GM21717 (cell line): ENCODE results near the gene SHISA3.
A peak's percentile ranks its signal among the peaks of the same experiment; 100 is the strongest.

Experiments used
- ATAC-seq: cut with Tn5 transposase; IDR thresholded peaks from one replicate; pipeline ENCODE4 v1.9.1; 2021; ENCODE audit warnings: mild to moderate bottlenecking, moderate library complexity; ENCODE audit not compliant: unreplicated experiment

SHISA3 gene

DNA sequence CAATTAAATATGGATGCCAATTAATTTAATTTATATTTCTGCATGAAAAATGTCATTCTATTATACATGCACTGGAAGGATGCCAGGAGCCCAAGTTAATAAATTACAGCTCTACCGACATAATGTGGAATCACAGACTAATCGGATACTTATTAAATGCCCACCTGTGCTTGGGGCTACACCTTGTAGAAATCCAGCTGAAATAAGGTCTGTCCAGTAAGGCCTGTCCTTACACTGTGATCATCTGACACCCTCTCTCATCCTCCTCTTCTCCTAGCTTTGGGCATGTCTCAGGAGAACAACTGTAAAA lies 6.0 kb upstream of the SHISA3 start:
- ATAC-seq: no peak

DNA sequence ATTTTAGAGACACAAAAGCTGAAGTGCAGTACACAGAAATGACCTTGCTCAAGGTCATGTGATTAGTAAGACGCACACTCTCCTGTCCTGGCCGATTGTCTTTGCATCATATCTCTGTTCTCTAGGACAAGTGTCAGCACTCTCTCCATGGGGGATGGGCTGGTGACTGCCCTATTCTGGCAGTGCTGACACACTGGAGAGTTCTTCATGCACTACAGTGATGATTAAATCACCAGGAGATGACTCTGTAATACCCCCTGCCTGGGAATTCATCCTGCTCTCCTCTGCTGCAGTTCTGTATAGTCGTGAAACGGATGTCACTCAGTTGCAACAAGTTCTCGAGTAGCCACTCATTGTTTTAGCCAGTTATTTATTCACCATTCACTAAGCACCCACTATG lies 5.3 kb upstream of the SHISA3 start:
- no peak for ATAC-seq

DNA sequence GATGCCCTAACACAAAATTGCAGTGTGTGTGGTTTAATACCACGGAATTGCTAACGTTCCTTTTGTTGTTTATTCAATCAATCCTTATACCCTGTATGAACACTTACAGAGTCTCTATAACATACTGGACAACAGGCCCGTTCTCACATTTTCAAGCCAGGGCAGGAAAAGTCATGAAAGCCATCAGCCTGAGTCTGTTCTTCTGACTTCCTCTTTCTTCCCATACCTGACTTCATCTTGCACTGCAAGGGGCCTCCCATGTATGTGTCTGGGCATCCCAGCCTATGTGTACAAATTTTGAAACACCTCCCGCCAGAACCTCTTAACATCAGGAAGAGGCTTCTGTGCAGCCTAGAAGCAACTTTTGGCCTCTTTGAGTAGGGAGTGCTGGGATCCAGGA lies 4.9 kb upstream of the SHISA3 start:
- no peak for ATAC-seq

DNA sequence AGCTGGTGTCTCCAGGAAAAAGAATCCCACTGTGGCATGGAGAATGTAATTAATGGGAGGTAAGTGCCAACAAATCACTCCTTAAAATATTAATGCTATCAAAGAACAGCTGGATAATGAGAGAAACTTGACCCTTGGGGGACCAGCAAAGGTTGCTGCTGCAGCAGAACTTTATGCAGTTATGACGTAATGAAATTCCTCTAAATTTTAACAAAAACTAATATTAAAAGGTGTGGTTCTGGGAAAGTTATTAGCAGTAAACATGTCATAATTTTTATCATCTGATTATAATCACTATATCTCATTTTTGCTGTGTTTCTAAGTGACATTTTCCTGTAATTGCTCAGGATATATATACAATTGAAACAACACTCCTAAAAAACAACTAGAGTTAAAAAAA lies 1.7 kb upstream of the SHISA3 start:
- no peak for ATAC-seq

DNA sequence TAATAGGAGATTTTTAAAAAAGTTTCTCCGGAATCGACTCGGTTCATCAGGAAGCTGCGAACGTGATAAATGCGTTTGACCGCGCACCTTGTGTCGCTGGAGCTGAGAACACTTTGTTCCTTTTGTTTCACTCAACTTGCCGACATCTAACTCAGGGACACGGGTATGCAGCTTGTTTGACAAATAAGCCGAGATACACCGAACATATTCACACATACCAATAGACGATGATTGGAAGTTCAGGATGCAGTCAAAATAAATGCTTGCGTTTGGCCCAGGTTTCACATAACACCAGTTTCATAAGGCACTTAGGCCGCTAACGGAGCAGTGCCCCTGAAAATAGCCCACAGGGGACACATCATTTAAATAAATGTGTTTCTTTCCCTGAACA lies 932 bp upstream of the SHISA3 start:
- ATAC-seq: no peak

DNA sequence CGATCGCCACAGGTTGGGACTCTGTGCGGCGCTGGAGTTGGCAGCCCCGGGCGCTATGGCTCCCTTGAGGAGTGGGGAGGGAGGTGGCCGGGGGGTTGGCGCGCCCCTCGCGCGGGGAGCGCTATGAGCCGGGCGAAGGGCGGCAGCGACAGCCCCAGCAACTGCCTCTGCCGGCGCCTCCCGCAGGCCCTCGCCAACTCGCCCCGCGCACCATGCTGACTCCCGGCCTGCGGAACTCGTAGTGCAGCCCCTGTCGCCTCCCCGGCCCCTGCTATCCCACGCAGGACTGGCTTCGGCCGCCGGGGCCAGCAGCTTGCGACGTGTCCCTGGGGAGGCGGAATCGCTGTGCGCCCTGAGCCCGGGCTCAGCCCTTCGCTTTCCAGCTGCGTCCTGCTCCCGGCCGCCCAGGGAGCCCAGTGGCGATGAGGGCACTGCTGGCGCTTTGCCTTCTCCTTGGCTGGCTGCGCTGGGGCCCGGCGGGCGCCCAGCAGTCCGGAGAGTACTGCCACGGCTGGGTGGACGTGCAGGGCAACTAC lies 415 bp downstream of the SHISA3 start:
- ATAC-seq: peak; percentile 45

DNA sequence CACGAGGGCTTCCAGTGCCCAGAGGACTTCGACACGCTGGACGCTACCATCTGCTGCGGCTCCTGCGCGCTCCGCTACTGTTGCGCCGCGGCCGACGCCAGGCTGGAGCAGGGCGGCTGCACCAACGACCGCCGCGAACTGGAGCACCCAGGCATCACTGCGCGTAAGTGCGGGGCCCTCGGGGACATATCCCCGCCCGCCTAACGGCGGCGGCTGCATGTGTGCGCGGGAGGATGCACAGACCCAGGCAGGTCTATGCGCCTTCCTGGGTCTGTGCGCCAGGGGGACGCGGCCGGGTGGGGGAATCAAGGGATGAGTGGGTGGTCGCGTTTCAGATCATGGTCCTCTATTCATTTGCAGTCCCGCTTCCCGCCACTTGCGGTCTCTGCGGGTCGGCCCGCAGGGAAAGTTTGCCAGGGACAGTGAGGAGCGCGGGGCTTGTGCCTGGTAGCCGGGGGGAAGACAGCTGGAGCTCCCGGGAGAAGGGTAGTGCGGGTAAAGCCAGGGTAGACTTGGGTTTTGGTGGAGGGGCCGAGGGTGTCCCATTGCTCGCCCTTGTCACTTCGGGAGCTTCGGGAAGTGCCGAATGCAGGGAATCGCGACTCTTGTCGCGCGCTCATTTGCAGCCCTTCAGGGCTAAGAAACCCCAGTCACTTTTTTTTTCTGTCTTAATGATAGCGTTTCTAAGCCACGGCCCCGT lies 1.0 kb downstream of the SHISA3 start:
- ATAC-seq: peak; percentile 28

DNA sequence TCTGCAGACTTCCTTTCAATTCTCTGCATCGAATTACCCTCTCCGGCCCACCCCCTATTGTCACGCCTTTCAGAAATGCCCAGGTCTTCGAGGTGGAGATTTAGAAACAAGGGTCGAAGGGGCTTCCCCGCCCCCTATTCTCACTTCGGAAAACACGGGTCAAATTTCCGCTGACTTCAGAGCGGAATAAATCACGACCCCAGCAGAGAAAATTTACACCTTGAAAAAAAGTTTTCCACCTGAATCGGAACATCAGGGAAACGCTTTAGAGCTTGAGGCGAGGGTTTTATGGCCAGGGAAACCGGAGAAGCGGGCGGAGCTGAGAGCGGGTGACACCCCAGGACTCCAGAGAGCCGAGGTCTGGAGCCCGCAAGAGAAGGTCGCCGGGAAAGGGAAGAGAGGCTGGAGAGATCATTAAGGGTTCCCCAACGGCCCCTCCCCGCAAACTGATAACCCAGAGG lies 1.6 kb downstream of the SHISA3 start:
- no peak for ATAC-seq

DNA sequence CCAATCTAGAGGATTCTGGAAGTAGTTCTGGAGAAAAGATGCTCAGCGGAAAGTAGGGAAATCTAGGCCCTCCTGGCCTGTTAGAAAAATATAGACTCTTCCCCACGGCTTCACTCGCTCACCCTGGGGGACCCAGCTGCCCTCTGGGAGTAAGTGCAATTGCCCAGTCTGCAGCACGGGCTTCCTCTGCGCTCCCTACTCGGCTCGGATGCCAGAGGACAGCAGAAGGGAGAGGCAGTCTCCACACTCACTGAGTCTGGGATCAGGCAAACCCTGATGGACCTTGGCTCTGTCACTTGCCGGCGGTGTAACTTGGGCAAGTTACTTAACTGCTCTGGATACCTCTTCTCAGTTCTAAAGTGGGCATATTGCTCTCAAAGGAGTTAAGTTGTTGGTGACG lies 2.1 kb downstream of the SHISA3 start:
- ATAC-seq: no peak

DNA sequence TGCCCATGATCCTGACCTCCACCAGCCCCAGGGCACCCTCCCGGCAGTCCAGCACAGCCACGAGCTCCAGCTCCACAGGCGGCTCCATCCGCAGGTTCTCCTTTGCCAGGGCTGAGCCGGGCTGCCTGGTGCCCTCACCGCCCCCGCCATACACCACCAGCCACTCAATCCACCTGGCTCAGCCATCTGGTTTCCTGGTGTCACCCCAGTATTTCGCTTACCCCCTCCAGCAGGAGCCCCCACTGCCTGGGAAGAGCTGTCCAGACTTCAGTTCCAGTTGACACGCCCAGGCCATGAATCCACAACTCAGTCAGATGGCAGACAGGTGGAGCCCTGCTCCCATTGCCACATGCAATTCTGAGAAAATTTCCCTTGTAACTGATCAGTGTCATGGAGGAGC lies 3.9 kb downstream of the SHISA3 start:
- ATAC-seq: no peak

DNA sequence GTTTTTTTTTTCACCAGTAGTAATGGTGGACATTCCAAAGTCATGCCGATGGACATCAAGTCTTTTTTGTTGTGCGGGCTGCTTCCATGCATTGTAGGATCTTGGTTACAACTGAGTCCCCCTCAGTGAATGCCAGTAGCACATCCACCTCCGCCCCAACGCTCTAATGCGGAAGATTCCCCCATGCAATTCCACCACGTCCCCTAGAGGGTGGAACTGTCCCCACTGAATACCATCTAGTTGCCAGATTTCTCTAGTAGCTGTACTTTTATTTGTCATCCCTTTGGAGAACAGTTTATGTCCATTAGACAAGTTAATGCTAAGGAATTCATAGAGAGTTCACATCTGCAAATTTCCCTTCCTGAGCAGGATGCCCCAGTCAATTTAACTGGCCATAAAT lies 6.7 kb downstream of the SHISA3 start:
- no peak for ATAC-seq

DNA sequence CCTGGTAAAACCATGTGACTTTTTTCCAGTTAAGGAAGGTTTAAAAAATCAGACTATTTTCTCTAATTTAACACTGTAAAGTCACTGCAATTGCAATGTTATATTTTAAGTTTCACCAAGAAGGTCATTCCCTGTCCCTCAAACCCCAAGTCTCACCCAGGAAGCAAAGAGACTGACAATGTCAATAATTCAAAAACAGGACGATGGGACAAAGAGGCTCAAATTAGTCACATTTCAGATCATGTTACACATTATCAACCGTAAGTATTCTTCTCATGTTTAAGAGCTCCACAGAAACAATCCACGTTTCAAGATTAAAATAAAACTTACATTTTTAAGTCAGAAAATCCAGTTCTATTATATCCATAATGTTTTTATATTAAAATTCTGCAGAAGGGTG lies 13.2 kb downstream of the SHISA3 start:
- no peak for ATAC-seq

DNA sequence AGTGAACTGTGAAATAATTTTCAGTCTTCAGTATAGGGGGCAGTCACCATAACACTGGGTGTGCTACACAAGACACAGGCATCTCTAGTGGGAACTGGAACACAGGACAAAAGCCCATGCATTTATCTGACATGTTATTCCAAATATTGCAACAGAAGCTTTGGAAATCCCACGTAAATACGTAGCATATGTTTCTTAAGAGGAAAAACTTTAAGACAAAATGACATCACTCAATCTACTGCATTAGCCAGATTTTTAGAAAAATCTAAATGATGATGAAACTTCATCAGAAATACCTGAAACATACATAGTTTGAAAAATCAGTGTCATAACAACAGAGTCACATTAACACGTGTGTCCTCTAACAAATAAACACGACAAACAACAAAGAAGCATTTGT lies 14.5 kb downstream of the SHISA3 start:
- no peak for ATAC-seq

DNA sequence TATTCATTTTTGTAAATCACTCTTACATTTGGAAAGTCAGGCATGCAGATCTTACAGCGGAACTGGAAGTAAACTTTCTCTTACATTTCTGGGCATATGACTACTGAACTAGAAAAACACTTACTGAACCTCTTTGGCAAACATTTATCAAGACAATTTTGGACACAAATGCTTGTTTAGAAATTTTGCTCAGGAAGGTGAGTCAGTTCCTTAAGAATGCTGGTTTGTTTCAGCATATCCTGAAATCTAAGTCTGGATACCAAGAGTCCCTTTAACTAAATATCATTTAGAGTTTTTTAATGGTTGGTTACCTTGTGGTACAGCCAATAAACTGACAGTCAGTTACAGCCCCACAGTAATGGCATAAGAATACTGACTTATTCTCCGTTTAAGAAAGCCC lies 15.0 kb downstream of the SHISA3 start:
- no peak for ATAC-seq

DNA sequence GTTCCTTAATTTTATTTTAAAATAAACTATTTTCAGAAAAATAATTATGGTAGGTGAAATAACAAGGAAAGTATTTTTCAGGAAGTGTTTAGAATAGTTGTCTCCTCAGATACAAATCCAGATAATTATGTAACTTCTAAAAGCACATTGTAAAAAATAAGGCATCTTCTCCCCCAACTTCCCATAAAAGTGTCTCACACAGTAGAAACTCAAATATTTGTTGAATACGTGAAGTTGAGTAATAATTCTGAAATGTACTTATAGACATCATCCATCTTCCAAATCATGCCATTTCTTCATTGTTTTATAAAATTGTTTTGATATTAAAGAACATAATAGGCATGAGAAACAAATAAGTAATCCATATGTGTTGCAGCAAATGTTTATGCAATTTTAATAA lies 18.0 kb downstream of the SHISA3 start:
- ATAC-seq: no peak

DNA sequence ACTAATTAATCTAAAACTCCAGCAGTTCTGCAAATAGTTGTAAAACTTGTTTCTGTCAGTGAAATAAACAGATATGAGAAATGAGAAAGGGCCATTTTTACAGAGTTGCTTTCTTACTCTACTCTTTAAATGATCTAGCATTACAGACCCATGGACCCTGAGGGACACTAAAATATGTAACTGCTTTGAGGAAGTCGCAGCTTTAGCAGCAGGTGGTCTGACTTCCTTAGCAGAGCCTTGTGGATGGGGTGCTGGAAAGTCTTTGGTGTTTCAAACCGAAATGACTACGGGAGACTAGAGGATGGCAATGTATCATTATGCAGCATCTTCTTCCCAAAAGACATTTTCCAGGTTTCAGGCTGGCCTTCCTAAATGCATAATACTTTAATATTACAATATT lies 18.7 kb downstream of the SHISA3 start:
- ATAC-seq: no peak

DNA sequence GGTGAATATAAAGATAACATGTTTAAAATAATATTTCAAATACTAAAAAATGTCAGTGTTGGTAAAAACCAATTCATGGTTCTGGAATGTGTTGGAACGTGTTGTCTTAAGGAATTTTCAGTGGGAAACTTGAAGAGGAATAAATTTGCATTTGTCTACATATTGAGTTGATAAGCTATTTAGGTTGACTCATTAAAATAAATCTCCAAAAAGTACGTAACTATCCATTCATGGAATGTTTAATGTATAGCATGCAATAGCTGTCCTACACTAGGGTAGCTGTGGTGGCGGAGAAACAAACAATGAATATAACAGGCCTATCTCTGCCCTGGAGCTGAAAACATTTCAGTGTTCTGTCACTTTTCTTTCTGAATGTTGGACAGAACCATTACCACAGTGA lies 20.3 kb downstream of the SHISA3 start:
- ATAC-seq: no peak

DNA sequence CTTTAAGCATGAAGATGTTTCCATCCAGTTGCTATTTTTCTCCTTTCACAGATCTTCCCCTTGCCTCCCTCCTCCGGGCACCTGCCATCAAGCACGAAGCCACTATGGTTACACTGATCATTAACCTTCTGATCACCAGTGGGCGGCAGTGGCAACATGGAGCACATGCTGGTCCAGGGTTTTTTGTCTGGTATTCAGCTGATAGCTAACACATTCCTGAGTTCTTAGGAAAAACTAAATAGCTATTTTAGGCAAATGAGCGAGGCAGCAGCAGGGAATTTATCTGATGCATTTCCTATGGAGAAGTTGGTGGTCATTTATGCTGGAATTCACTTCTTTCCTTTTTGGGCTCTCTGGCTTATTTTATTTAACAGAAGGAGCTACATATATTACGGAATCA lies 22.9 kb downstream of the SHISA3 start:
- no peak for ATAC-seq

DNA sequence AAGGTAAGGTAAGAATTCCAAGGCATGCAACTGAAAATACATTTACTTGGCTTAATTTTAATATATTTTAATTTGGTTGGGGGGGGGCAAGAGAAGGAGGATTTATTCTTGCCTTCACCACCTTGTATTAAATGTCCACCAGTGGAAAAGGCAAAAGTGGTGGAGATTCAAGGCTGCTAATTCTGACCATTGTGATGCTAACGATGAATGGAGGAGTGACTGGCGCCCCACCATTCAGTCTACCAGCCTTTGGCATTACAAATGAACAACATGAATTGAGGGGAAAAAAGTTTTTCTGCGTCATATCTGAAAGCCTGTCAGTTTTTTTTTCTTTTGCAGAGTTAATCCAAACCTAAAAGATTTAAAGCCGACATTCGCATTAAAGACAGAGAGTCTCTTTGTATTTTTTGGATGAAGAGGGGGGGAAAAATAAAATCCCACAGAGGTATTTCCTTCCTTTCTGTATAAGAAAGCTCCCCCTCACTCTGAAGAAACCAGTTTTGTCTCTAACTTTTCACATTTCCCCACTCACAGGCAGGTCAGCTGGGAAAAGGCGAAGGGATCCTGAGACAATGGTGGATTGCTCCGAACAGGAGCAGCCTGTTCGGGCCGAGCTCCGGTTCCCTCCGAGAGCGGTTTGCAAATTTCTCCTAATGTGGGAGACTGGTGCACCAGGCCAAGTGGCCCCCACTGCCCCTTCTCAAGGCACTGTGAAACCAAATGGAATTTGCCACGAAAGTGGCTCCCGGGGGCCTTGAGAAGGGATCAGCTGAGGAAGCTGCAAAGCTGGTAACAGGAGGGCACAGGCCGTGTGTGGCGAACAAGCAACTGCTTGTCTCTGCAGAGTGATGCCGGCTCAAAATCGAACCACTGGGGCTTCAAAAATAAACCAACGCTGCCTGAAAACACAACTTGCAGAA lies 28.1 kb downstream of the SHISA3 start:
- ATAC-seq: no peak

DNA sequence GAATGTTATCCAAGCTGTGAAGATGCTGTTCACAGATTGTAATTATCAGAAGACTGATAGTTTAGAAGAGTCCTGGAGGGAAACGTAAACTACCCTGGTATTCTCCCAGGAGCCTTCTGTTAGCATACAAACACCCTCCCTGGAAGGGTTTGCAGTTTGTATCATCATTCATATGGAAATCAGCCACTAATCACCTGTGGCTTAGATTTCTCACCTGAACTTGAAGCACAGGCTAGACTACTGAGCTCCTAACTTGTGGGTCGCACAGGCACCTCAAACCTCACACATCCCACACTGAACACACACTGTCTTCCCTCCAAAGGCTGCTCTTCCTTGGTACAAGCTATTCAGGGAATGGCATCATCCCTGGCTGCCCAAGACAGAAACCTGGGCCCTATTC lies 30.7 kb downstream of the SHISA3 start:
- ATAC-seq: no peak

DNA sequence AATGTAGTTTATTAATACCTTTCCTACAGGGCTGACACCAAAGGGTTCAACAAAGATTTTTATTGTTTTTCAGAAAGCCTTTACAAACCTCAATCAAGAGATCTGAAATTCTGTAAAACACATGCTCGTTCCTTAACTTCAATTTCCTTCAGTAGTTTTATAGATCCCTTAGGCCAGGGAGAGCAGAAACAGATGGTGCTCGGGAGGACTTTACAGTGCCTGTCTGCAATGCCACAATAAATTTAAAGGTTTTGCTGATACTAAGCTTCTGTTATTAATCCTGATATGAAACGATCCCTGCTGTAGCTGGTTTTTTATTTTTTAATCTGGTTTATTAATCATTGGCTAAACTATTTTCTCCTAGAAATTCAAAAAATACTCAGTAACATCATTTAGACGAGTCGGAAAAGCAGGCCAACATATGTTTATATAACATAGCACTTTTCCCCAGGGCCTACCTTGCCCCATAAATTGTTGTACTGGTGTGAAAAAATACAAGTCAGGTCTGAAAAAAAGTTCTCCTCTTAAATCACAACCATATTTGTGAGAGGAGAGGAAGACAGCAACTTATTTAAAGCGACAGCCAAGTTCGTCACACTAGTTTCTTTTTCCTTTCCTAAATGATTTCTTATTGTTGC lies 39.8 kb downstream of the SHISA3 start:
- ATAC-seq: no peak

DNA sequence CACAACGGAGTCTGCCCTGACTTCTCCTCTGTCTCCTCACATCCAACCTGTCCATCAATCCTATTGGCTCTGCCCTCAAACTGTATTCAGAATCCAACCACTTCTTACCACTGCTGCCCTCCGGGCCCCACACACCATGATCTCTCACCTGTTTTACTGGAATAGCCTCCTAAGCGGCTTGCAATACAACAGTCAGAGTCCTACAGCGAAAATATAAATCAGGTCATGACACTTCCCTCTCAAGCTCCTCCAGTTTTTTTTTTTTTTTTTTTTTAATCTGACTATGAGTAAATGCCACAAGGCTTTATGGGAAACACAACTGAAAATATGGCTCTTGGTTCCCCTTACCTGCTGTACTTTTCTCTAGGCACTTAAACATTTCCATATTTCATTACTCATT lies 42.8 kb downstream of the SHISA3 start:
- no peak for ATAC-seq
